AG10803 (cell line): ENCODE measurements around the gene NCOR1.

ENCODE experiments used
- DNase-seq: peaks from one replicate; pipeline ENCODE4 v3.0.0; 2010; ENCODE audit warnings: low read depth
- H3K4me3 ChIP-seq: 2 replicates; pipeline ENCODE4 v1.5.1; 2011; ENCODE audit warnings: mild to moderate bottlenecking, low read length, control low read depth
- TF ChIP-seq, protein P1 (sequence below): conservative IDR thresholded peaks from 2 replicates; pipeline ENCODE4 v1.5.1; 2011; ENCODE audit warnings: mild to moderate bottlenecking, low read length, control low read depth, inconsistent platforms

Gene NCOR1

DNA sequence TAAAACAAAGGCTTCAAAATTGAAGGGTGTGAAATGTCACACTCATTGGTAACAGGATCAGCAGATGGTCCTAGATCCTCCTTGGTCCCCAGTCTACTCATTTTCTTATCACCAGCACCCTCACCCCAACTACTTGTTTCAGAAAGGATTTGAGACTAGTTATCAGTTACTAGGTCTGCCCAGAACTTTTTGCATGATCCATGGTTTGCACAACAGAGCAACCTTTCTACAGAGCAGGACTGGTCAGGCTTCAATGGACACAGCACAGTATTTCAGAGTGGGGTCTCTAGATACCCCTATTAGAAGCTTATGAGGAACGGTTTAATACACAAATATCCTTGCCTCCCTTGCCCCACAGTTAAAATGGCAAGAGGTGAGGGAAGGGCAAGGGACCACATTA is 190.1 kb downstream of the NCOR1 start:
- TF ChIP-seq, protein P1, sequence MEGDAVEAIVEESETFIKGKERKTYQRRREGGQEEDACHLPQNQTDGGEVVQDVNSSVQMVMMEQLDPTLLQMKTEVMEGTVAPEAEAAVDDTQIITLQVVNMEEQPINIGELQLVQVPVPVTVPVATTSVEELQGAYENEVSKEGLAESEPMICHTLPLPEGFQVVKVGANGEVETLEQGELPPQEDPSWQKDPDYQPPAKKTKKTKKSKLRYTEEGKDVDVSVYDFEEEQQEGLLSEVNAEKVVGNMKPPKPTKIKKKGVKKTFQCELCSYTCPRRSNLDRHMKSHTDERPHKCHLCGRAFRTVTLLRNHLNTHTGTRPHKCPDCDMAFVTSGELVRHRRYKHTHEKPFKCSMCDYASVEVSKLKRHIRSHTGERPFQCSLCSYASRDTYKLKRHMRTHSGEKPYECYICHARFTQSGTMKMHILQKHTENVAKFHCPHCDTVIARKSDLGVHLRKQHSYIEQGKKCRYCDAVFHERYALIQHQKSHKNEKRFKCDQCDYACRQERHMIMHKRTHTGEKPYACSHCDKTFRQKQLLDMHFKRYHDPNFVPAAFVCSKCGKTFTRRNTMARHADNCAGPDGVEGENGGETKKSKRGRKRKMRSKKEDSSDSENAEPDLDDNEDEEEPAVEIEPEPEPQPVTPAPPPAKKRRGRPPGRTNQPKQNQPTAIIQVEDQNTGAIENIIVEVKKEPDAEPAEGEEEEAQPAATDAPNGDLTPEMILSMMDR = no peak
- H3K4me3 ChIP-seq = no peak overlapping the region
- no peak for DNase-seq

- TF ChIP-seq, protein P1 = no peak
- no peak overlapping the region for H3K4me3 ChIP-seq
- no peak for DNase-seq
Observed at GRCh38 chr17:16023881-16024280, 191.5 kb downstream of the NCOR1 start.

DNA sequence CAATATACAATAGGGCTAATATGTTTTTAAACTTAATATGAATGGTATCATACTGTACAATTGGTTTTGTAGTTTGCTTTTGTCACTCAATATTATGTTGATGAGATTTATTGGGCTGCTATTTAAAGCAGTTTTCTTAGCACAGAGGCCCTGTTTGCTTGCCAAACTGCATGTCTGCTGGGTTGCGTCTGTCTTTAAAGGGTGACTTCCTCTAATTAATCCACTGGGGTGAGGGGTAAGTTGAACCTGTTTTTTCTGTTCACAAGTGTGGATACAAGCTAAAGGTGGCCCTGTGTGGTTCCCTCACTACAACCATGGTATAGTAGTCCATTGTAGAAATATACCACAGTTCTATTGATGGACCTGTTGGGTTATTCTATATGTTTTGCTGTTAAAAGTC is 196.0 kb downstream of the NCOR1 start:
- no peak for DNase-seq
- TF ChIP-seq, protein P1 = no peak

DNA sequence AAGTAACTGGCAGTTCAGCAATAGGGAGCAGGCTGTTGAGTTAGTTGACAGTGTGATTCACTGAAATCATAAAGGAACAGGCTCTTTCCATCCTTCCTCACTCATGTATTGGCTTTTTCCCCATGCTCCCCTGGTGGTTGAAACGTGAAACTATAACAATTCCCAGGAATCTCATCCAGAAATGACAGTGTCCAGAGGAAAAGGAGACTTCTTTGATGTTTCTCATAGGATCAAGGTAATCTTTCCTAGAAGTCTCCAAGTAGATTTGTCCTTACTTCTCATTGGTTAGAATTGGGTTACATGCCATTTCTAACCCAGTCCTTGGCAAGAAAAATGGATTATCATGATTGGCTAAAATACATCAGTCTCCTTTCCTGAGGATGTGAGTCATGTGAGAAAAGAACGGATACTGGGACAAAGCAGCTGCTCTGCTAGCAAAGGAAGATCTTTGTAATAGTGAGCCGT is 201.4 kb downstream of the NCOR1 start:
- peak; percentile 54 for DNase-seq
- TF ChIP-seq, protein P1 = peak; percentile 75
- no peak overlapping the region for H3K4me3 ChIP-seq

More for the DNA sequence above, 196.0 kb downstream of the NCOR1 start:
- no peak overlapping the region for H3K4me3 ChIP-seq

DNA sequence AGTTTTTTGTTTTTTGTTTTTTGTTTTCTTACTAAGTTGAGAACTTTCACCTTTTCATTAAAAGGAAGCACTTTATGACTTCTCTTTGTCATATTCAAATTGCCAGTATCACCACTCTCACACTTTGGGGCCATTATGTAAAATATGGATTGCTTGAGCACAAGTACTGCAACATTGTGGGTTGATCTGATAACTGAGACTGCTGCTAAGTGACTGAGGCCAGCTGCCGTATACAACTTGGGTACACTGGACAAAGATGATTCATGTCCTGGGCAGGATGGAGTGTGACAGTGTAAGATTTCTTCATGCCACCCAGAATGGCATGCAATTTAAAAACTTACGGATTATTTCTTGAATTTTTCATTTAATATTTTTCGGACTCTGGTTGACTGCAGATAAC is 207.9 kb downstream of the NCOR1 start:
- DNase-seq = no peak
- TF ChIP-seq, protein P1 = no peak
- H3K4me3 ChIP-seq = no peak overlapping the region

- DNase-seq = no peak
- H3K4me3 ChIP-seq = no peak overlapping the region
- TF ChIP-seq, protein P1 = no peak
Observed at GRCh38 chr17:16005636-16006035, 209.7 kb downstream of the NCOR1 start.

DNA sequence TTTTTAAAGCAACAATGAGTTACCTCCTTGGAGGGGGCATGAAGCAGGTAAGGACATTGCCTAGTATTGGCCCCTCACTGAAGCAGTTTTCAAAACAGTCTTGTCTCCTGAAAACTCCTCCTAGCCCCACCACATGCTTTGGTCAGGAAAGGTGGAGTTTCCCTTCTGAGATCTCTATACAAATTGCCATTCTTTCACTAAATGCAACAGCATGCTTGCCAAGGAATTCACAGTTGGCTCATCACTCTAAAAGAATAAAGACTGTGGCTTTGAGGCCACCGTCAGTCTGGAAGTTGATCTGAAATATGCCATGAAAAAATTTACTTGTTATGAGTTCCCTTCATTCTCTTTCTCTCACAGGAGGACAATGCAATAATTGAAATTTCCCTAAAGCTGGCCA is 211.5 kb downstream of the NCOR1 start:
- no peak for DNase-seq
- TF ChIP-seq, protein P1 = no peak
- H3K4me3 ChIP-seq = no peak overlapping the region
